ES-I3 (cell line): ENCODE data around the gene GRIN2A.

ENCODE experiments used
- H3K36me3 ChIP-seq: 2 replicates; pipeline ENCODE4 v1.6.1; 2013; ENCODE audit warnings: mild to moderate bottlenecking, low read length, control low read depth, moderate library complexity; ENCODE audit not compliant: insufficient read depth
- H3K4me1 ChIP-seq: 2 replicates; pipeline ENCODE4 v1.6.1; 2013; ENCODE audit warnings: mild to moderate bottlenecking, control low read depth, low read length; ENCODE audit not compliant: insufficient read depth
- H3K9ac ChIP-seq: 2 replicates; pipeline ENCODE4 v1.6.1; 2013; ENCODE audit warnings: low read depth, mild to moderate bottlenecking, low read length, moderate library complexity
- H3K9me3 ChIP-seq: 2 replicates; pipeline ENCODE4 v1.6.1; 2013; ENCODE audit warnings: mild to moderate bottlenecking, low read length, moderate library complexity; ENCODE audit not compliant: control insufficient read depth, insufficient read depth

GRIN2A gene

GRCh38 chr16:10077861-10078260 lies 104.4 kb downstream of the GRIN2A start:
- Histone ChIP-seq H3K9ac (no peak overlapping the region), H3K4me1 (peaks cover 23% of the 10 kb centered on the region), H3K9me3 (no peaks in the 10 kb centered on the region), H3K36me3 (no peaks in the 10 kb centered on the region)

- Histone ChIP-seq H3K9ac (no peak overlapping the region), H3K4me1 (peaks cover 23% of the 10 kb centered on the region), H3K9me3 (no peaks in the 10 kb centered on the region), H3K36me3 (no peaks in the 10 kb centered on the region)
Measured at GRCh38 chr16:10076037-10076436, 106.2 kb downstream of the GRIN2A start.

DNA sequence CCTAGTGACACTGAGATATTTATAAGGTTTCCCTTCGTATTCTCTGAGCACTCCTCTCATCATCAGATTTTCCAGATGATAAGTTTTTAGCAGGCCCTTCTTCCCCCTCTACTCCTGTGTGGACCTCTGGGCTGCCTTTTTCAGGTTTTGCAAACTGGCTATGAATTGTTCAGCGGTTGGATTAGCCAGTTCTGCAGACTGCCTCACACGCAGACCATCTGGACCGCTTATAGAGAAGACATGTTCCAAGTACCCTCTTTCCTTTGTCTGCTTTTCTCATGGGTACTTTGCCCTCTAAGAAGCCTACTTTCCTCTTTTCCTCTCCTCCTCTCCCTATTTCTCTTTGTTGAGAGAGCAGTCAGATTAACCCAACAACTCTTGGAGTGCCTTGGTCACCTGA lies 111.6 kb downstream of the GRIN2A start:
- Histone ChIP-seq H3K9ac (no peak overlapping the region), H3K9me3 (no peaks in the 10 kb centered on the region), H3K36me3 (no peaks in the 10 kb centered on the region), H3K4me1 (no peaks in the 10 kb centered on the region; the same call in 1 of the 2 replicates)

DNA sequence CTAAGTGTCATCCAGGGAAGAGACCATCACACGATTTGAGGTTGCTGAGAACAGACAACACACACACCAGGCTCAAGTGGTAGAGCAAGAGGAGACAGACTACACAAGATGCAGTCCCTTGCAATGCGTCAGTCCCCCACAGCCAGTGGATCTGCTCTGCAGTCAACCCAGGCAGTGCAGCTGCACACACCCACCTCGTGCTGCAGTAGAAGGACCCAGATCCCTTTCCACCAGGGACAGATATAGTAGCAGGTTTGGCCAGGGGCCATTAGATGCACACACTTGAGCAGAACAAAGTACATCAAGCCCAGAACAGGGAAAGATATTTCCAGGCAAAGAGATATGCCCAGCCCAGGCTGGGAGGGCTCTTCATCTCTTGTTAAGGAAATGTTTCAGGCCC lies 112.9 kb downstream of the GRIN2A start:
- Histone ChIP-seq H3K4me1 (no peaks in the 10 kb centered on the region), H3K9me3 (no peaks in the 10 kb centered on the region), H3K9ac (no peak overlapping the region), H3K36me3 (no peaks in the 10 kb centered on the region)

DNA sequence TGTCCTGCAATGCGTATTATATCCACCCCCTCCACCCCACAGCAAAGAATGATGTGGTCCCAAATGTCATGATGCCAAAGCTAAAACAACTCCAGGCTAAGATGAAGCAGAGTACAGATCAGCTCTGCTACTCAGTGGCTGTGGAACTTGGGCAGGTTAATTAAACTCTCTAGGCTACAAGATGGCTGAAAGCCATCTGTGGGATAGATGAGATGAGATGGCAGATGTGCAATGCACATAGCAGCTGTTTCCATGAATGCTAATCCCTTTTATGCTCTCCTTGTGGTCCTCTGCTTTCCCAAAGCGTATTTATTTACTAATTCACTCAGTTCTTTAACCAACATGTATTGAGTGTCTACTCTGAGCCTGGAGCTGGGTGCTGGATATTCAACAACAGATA lies 114.4 kb downstream of the GRIN2A start:
- H3K9ac ChIP-seq: no peak overlapping the region
- H3K36me3 ChIP-seq: no peaks in the 10 kb centered on the region
- H3K4me1 ChIP-seq: no peaks in the 10 kb centered on the region
- H3K9me3 ChIP-seq: no peaks in the 10 kb centered on the region

DNA sequence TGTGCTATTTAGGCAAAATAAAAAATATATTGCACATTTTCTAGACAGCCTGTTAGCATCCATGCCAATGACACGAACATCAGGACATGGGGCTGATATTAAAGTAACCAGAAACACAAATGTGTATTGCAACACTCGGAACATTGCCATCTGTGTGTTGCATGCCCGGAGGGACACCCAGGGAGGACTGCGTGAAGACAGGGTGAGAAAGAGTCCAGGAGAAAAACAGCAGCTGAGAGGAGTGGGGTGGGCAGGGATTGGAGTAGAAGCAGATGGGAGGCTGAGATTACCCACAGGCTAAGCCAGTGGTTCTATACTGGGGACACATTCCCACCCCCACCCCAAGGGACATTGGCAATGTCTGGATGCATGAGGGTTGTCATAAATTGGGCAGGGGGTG lies 114.8 kb downstream of the GRIN2A start:
- Histone ChIP-seq H3K9ac (no peak overlapping the region), H3K36me3 (no peaks in the 10 kb centered on the region), H3K9me3 (no peaks in the 10 kb centered on the region), H3K4me1 (no peaks in the 10 kb centered on the region)

DNA sequence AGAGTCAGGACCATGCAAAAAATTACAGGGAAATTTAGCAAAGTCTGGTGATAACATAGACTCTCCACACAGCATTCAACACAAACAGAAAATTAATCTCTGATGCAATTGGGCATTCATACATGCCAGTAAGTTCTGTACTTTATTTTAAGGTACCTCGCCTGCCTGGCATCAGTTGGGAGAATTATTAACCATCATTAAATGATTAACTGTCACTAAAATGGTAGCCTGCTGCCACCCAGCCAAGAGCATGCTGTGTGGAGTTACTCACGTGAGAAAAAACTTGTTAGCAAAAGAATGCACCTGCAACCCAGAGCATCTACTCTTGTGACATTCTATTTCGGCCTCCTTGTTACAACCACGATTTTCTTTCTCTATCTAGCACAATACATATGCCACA lies 117.2 kb downstream of the GRIN2A start:
- Histone ChIP-seq H3K36me3 (no peaks in the 10 kb centered on the region), H3K9ac (no peak overlapping the region), H3K4me1 (no peaks in the 10 kb centered on the region), H3K9me3 (no peaks in the 10 kb centered on the region)

- no peaks in the 10 kb centered on the region for H3K9me3 ChIP-seq
- no peaks in the 10 kb centered on the region for H3K36me3 ChIP-seq
- H3K4me1 ChIP-seq: no peaks in the 10 kb centered on the region
- H3K9ac ChIP-seq: no peak overlapping the region
Measured at GRCh38 chr16:10048850-10049249, 133.4 kb downstream of the GRIN2A start.

DNA sequence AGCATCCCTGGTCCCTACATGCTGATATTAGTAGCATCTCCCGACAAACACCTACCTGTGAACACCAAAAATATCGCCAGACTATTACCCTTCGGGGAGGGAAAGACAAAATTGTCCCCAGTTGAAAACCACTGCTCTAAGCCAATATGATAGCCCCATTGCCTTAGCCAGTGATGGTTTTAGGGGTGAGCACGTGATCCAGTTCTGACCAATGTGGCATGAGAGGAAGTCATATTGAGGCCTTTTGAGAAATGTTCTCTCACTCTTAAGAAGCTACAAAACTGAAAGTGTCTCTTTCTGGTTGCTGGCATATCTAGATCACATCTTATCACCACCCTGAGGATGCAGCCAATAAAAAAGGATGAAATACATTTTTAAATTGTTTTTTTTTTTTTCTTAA lies 136.3 kb downstream of the GRIN2A start:
- H3K9ac ChIP-seq: no peak overlapping the region
- H3K9me3 ChIP-seq: no peaks in the 10 kb centered on the region
- H3K4me1 ChIP-seq: no peaks in the 10 kb centered on the region
- H3K36me3 ChIP-seq: no peaks in the 10 kb centered on the region

- no peak overlapping the region for H3K9ac ChIP-seq
- H3K4me1 ChIP-seq: no peaks in the 10 kb centered on the region
- H3K36me3 ChIP-seq: no peaks in the 10 kb centered on the region
- no peaks in the 10 kb centered on the region for H3K9me3 ChIP-seq
Measured at GRCh38 chr16:10045291-10045775, 136.9 kb downstream of the GRIN2A start.

DNA sequence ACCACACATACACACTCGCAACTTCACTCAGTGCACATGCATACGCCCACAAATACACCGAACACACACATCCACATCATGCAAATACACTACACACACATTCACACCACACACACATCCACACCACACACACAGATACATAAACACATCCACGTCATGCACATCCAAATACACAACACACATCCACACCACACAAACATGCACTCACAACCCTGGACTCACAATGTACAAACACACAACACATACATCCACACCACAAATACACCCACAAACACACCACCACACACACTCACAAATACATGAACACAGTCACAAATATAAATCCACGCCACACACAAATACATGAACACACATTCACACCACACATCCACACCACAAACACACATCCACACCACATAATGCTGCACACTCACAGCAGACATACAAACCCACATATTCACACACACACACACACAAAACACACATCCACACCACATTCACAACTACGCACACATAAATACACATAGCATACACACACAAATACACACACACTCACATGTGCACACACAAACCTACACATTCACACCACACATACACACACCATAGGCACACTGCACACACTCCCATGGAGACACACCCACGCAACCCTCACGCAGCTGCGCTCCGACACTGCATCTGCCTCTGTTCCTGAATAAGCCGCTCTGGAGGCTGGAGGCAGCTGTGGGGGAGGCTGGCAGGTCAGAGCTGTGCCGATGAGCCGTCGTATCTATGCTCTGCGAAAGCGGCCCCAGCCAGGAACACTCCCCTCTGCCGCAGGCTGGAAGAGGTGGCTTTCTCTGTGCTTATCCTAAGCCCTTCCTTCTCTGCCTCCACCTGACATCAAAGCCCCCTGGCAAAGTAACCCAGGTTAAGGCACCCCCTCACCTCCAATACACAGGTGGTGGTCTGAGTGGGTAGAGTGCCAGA lies 141.8 kb downstream of the GRIN2A start:
- no peaks in the 10 kb centered on the region for H3K36me3 ChIP-seq
- no peak overlapping the region; the same call in 1 of the 2 replicates for H3K9ac ChIP-seq
- H3K9me3 ChIP-seq: no peaks in the 10 kb centered on the region
- H3K4me1 ChIP-seq: no peaks in the 10 kb centered on the region

DNA sequence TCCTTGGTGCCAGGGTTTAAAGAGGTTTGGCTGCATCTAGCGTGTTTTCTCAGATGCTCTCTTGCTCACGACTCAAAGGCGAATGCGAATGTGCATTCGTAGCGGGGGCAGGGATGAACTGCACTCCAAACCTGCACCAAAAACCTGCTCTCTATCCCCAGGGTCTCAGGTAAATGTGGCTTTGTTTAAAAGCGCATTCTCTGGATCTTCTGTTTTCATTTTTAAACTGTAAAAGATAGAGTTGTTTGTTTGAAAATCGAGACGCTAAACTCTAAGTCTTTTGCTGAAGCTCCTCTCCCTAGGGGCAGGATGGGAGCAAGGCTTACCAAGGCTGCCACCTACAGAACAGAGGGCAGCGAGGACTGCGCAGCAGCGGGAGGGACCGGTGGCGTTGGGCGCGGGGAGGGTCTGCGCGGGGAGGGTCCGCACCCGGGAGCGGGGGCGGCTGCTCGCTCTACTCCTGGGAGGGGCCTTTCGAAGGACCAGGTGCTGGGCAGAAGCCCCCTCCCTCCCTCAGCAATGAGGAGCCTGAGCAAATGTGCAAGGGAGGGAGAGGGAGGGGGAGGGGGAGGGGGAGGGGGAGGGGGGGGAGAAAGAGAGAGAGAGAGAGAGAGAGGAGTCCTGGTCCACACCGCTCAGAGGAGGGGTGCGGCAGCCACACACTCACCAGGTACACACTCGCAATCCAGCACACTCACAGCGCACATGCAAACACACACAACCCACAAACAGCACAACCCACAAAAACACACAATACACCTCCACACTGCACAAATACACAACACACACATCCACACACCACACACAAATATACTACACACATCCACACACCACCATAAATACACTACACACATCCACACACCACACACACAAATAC lies 142.8 kb downstream of the GRIN2A start:
- no peaks in the 10 kb centered on the region for H3K4me1 ChIP-seq
- H3K9ac ChIP-seq: peak overlapping the region; percentile 69
- no peaks in the 10 kb centered on the region for H3K36me3 ChIP-seq
- H3K9me3 ChIP-seq: no peaks in the 10 kb centered on the region

DNA sequence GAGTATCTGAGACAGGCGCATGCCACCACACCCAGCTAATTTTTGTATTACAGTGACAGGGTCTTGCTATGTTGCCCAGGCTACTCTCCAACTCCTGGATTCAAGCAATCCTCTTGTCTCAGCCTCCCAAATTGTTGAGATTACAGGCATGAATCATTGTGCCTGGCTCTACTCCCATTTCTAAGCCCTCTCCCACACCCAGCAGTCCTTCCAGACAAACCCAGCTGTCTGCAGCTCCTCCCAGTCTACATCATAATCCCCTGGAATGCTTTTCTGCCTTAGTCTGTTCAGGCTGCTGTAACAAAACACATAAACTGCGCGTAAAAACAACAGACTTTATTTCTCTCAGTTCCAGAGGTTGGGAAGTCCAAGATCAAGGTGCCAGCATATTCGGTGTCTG lies 144.5 kb downstream of the GRIN2A start:
- Histone ChIP-seq H3K4me1 (no peaks in the 10 kb centered on the region), H3K9ac (no peak overlapping the region; the same call in 1 of the 2 replicates), H3K36me3 (no peaks in the 10 kb centered on the region), H3K9me3 (no peaks in the 10 kb centered on the region)

GRCh38 chr16:10036956-10037355 lies 145.3 kb downstream of the GRIN2A start:
- no peaks in the 10 kb centered on the region for H3K36me3 ChIP-seq
- H3K9me3 ChIP-seq: no peaks in the 10 kb centered on the region
- H3K4me1 ChIP-seq: no peaks in the 10 kb centered on the region
- H3K9ac ChIP-seq: no peak overlapping the region
